GM18861 (cell line): ENCODE measurements around the gene RIMS1.
"Not testable (repeated sequence)": the region's sequence is repeated elsewhere in the genome, so short reads cannot be mapped to it uniquely, and the experiment has no call there.

Experiments used
- ATAC-seq: cut with Tn5 transposase; IDR thresholded peaks from one replicate; pipeline ENCODE4 v1.9.1; 2021; ENCODE audit not compliant: unreplicated experiment

RIMS1 gene

GRCh38 chr6:71982389-71982788, 96.0 kb downstream of the RIMS1 start:
- ATAC-seq, result peak; percentile 56

DNA sequence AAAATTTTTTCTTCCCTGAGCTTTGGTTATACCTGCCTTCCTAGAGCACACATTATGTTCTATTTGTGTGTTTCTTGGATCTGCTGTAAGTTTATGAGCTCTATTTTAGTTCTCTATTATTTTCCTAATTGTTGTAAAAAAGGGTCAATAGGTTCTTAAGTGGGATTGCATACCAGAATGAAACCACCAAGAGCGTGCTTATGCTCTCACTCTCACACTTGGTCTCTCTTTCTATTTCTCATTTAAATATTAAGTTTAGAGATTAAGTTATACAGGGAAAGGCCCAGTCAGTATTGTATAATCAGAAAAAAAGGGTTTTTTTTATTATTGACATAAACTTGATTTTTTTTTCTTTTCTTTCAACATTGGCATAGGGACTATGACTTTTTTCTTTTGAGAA, 96.8 kb downstream of the RIMS1 start:
- no peak for ATAC-seq

DNA sequence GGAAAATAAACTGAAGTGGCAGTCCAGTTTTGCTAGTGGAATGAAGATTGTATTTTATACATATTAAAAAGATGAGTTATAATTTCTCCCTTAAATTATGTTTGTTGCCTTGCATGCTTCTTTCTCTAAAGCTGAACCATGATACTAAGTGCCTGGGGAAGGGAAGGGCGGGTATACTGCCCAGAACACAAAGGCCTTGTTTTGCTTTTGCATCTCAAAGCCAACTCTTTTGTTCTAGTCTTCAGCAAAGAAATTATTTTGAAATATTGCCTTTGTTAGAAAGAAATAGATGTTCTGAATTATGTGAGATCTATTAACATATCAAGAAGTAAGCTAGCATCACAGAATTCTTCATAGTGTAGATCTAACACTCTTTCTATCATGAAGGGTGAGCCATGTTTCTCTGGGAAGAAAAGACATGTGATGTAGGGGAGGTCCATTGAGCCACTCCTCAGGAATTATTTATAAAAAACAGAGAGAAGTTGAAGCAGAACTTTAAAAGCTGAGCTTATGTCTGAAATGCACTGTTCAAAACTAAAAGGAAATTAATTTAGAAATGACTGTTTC, 108.4 kb downstream of the RIMS1 start:
- ATAC-seq, result no peak

DNA sequence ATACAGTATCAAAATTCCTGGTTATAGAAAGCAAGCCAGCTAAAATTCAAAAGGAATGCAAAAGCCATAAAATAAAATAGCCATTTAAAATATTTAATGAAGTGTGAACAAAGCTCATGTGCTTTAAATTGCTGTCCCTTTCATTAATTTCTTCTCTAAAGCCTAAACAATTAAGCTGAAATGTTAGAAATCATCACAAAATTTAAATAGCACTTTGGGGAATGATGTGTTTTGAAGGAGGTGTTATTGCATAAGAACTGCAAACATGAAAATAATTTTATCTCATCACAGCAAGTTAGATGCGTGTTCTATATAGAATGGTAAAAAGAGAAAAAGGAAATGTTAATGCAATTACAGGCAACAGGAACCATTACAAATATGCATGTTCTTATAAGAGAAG, 111.0 kb downstream of the RIMS1 start:
- ATAC-seq, result no peak

GRCh38 chr6:72002415-72002814, 116.1 kb downstream of the RIMS1 start:
- ATAC-seq, result no peak

GRCh38 chr6:72006591-72006990, 120.2 kb downstream of the RIMS1 start:
- ATAC-seq, result not testable (repeated sequence)

DNA sequence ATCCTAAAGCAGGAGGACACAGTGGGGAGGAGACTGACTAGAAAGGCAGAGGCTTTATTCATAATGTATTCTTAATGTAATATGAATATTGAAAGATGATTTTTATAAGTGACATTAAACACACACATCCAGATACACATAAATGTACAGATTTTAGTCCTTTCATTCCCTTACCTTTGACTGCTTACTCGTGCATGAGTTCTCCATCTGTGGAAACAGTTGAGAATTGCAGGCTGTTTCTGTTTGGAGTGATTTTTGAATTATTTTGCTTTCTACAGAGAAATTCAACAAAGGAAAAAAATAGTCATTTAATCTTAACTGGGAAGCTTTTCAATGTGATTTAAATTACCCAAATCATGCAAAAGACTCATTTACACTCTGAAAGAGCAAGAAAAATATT, 136.5 kb downstream of the RIMS1 start:
- ATAC-seq, result no peak

DNA sequence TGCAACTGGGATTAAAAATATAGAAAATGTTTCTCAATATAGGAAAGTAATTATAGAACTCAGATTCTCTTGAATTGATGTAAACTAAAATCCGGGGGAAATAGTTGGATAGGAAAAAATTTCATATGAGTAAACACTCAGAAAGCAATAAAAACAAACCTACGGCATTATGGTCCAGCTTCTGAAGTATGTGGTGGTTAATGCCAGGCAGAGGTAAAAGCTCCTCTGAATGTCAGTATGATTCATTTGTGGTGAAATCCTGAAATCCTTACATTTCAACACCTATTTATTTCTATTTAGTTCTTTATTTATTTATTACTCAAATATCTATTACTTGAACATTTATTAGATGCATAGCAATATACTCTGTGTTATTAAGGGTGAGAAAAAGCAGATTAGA, 145.1 kb downstream of the RIMS1 start:
- no peak for ATAC-seq

DNA sequence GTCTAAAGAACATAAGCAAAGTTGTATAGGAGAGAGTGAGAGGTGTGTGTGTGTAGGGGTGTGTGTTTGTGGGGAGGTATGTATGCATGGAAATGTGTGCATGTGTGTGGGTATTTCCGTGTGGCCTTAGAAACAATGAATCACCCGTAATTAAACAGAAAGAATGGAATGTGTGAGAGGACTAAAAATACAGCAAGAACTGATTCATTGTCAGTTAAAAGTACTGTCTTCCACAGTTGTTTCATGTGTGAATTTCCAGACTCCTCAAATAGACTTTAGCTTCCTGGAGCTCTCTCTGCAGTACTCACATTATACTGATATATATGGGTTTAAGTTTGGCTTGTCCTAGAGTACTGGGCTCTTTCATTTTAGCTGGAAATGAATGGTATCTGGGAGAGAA, 145.7 kb downstream of the RIMS1 start:
- no peak for ATAC-seq

DNA sequence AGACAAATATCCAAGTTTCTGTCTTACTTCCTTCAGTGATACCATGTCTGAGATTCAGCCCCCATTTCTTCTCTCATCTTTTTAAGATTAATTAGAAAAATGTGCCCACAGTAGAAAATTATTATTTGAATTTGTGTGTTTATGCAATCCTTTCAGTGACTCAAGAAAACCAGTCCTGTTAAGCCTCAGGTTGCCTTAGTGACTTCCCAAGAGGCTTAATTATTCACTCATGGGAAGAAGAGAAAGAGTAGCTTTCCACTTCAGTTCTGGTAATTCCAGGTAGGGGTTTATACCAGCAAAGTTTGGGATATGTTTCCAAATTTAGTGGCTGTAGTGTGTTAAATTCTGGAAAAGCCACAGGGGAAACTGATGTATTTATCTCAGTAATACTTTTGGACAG, 149.1 kb downstream of the RIMS1 start:
- ATAC-seq, result no peak

DNA sequence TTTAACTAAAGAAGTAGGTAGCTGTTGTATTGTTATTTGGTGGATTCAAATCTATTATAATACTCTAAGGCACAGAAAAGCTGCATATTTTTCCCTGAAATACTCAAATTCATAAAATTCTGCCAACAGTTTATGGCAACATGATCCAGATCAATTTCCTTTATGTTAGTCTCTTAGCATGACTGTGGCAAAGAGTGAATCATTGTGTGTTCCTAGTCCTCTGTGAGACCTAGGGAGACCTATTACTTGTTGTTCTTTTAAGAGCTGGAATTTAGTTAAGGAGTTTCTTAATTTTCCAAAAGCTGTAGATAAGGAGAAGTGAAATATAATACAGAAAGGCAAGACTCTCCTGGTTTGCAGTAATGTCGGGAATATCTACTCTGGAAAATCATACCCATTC, 149.6 kb downstream of the RIMS1 start:
- ATAC-seq, result no peak

DNA sequence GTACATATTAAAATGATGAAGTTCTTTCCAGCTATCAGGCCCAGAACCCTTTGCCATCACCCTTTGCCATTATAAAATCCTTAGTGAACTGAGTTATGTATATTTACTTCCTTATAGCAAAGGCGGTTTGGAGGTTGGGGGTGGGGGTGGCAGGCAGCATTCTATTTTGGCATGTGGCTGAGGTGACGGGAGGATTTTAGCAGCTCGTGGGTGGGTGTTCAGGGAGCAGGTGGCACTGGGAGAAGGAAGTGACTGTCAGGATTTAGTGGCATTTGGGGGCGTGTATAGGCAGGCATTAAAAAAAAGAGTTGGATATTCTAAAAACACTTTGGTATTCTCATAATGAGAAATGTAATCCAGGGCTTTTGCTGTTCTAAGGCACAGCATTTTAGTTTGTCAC, 150.7 kb downstream of the RIMS1 start:
- ATAC-seq, result no peak

- ATAC-seq, result no peak
These were observed 153.8 kb downstream of the RIMS1 start for GRCh38 chr6:72040111-72040510.

DNA sequence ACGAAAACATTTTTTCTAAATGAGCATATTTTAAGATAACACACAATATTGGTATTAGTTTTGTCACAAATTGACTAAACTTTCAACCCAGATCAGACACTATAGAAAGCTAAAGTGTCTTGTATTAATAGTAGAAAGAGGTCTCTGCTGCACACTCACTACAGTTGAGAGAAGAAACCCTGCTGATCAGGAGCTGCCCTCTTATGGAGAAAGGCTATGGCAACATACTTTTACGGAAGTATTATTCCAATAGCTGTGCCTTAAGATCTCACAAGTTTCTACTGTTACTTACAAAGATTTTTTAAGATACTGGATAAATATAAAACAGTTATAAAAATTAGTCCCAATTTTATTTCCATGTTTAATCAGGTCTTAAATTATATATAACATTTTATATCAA, 155.7 kb downstream of the RIMS1 start:
- no peak for ATAC-seq

- ATAC-seq, result no peak
These were observed 161.7 kb downstream of the RIMS1 start for GRCh38 chr6:72048080-72048479.

DNA sequence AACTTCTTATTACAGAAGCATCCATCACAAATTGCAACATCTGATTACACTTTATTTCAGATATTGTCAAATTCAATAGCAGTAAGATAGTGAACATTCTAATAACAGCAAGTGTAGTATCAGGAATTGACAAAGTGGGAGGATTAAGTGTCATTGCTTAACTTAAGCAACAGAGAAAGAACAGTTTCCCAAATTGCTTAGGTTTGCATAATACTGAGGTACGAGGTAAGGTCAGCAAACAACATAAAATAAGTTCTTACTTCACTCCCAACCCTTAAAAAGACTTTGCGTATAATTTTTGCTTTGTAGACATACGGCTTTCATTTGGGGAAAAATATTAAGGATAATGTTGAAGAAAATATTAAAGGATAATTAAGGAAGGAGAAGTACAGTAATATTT, 163.0 kb downstream of the RIMS1 start:
- ATAC-seq, result no peak

DNA sequence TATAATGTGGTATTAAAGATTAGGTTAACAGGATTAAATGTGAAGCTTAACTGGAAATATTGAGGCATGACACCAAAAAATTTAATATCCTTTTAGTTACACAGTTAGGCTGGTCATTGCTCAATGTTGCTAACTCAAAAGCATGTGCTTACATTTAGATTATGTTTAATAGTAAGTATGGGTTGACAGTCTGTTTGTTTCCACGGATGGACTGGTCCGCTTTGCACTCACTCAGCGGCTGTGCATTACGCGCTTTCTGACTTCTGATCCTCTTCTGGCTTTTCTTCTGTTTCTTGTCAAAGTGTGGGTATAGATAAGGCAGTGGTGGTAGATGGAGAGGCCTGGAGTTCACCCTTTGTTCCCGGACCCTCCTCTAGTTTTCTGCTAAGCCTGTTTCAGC, 174.9 kb downstream of the RIMS1 start:
- no peak for ATAC-seq

DNA sequence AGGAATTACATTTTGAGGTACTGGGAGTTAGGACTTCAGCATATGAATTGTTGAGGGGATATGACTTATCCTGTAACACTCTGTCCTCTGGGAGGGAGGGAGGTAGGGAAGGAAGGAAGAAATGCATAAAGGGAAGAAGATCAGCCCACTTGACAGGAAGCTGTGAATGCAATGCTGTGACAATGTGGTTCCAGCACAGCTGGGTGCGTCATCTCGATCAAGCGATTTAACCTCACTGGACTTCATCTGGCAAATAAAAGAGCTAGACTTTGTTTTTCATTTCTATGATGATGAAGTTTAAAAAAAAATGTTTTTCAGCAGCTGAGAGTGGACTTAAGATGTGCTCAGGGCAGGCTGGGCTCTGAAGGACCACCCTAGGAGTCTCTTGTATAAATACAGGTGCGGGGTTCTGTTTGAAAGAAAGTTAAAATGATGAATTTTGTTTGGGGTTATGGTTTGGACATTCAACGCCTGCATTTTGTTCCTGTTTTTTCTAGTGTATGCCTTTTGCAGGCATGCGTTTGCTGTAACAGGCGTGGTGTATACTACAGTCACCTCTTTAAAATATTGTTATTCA, 178.1 kb downstream of the RIMS1 start:
- ATAC-seq, result no peak

DNA sequence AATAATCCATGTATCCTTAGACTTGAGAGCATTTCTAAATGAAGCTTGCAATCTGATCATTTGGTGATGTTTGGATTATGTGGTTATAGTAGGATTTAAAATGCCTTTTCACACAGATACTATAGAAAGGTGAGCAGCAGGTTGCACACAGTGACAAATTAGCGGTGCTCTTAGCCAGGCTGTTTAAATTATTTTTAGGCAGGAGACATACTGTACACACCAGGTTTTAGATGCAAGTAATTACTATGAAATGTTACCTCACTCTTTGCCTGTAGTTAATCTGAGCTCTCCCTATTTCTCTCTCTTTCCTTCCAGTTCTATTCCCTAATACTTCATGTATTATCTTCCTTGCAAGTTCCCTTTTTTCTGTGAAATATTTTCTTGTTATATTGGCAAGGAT, 191.7 kb downstream of the RIMS1 start:
- no peak for ATAC-seq

DNA sequence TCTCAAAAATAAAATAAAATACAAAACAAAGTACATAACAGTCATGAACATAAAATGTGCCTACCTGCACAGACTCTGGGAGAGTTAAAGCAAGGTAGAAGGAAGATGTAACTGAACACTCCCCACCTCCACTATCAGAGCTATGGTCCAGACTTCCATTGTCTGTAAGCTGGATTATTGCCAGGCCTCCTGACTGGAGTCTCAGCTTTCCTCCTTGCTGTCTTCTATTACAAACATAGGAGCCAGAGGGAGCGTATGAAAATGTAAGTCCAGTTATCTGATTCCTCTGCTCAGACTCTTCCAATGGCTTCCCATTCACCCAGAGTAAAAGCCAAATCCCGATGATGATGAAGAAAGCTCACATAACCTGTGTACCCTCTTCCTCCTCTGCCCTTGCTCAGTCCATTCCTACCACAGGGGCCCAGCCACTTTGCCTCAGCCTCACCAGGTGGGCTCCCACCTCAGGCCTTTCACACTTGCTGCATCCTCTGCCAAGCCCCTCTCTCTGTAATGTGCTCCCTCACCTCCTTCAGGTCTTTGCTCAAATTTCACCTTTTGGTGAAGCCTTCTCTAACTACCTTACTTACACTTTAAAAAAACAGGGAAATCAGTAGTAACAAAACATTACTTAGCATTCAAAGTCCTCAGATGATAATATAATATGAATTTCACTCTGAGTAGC, 194.1 kb downstream of the RIMS1 start:
- no peak for ATAC-seq

- ATAC-seq, result no peak
These were observed 195.5 kb downstream of the RIMS1 start for GRCh38 chr6:72081871-72082270.

DNA sequence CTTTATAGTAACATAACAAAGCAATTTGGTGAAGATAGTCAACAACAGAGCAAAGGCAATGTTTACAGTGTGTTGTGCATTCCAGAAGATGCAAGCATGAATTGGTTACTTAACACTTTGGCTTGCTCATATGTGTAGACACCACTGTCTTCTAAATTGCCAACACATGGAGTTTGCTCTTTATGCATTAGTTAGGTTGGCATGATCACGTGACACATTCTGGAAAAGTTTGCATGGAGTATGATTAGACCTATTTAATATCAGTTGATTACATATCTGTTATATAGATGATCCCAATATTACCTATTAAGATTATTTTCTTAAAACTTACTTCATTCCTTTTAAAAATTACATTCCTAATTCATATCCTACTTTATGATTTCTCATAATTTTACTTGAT, 197.6 kb downstream of the RIMS1 start:
- no peak for ATAC-seq
